H9 (cell line): ENCODE results near the gene ACMSD. TPM values are rescaled to one million over a fixed set of nuclear protein-coding genes. Genes with fewer than 3 reads are reported as not detected.

Experiments
- DNase-seq: peaks from one replicate; pipeline ENCODE4 v3.0.0-alpha.2; 2017
- H2AFZ ChIP-seq: one replicate; pipeline ENCODE4 v1.6.1; 2013; ENCODE audit warnings: mild to moderate bottlenecking, low read length, control low read depth, moderate library complexity
- H2AK5ac ChIP-seq: 2 replicates; pipeline ENCODE4 v1.6.1; 2013; ENCODE audit warnings: low read length, control low read depth, mixed read lengths; ENCODE audit not compliant: insufficient read length
- H2BK120ac ChIP-seq: one replicate; pipeline ENCODE4 v1.6.1; 2013; ENCODE audit warnings: low read depth, mild to moderate bottlenecking, low read length, control low read depth, inconsistent platforms; ENCODE audit not compliant: poor library complexity, severe bottlenecking
- H2BK12ac ChIP-seq: 2 replicates; pipeline ENCODE4 v1.6.1; 2013; ENCODE audit warnings: low read length, control low read depth, mixed read lengths, low read depth; ENCODE audit not compliant: insufficient read length
- H2BK15ac ChIP-seq: 2 replicates; pipeline ENCODE4 v1.6.1; 2013; ENCODE audit warnings: low read depth, low read length, control low read depth
- H2BK20ac ChIP-seq: one replicate; pipeline ENCODE4 v1.6.1; 2013; ENCODE audit warnings: low read depth, mild to moderate bottlenecking, low read length, control low read depth, inconsistent platforms; ENCODE audit not compliant: poor library complexity, severe bottlenecking
- H2BK5ac ChIP-seq: 2 replicates; pipeline ENCODE4 v1.6.1; 2013; ENCODE audit warnings: low read length, control low read depth, mixed read lengths; ENCODE audit not compliant: insufficient read length
- H3K14ac ChIP-seq: 2 replicates; pipeline ENCODE4 v1.6.1; 2013; ENCODE audit warnings: low read length, control low read depth; ENCODE audit not compliant: insufficient read depth
- H3K18ac ChIP-seq: 2 replicates; pipeline ENCODE4 v1.6.1; 2013; ENCODE audit warnings: low read depth, mild to moderate bottlenecking, mixed read lengths, low read length, control low read depth; ENCODE audit not compliant: insufficient read length
- H3K23ac ChIP-seq: 2 replicates; pipeline ENCODE4 v1.6.1; 2013; ENCODE audit warnings: low read length, control low read depth, mixed read lengths, low read depth; ENCODE audit not compliant: insufficient read length
- H3K23me2 ChIP-seq: 2 replicates; pipeline ENCODE4 v1.6.1; 2013; ENCODE audit warnings: low read depth, mild to moderate bottlenecking, mixed read lengths, low read length, control low read depth; ENCODE audit not compliant: insufficient read length, poor library complexity, severe bottlenecking
- H3K27ac ChIP-seq: 2 replicates; pipeline ENCODE4 v1.5.1; 2013; ENCODE audit warnings: low read length, control low read depth, mixed read lengths, low read depth; ENCODE audit not compliant: insufficient read length
- H3K27me3 ChIP-seq: 2 replicates; pipeline ENCODE4 v1.6.1; 2013; ENCODE audit warnings: low read length, control low read depth, inconsistent platforms; ENCODE audit not compliant: insufficient read depth
- H3K4ac ChIP-seq: 2 replicates; pipeline ENCODE4 v1.6.1; 2013; ENCODE audit warnings: low read depth, mild to moderate bottlenecking, control low read depth, inconsistent platforms, low read length, moderate library complexity
- H3K4me1 ChIP-seq: 2 replicates; pipeline ENCODE4 v1.6.1; 2013; ENCODE audit warnings: low read length, control low read depth, inconsistent platforms; ENCODE audit not compliant: insufficient read depth
- H3K4me2 ChIP-seq: 2 replicates; pipeline ENCODE4 v1.6.1; 2013; ENCODE audit warnings: low read length, control low read depth, mixed read lengths; ENCODE audit not compliant: insufficient read length, insufficient read depth
- H3K56ac ChIP-seq: 2 replicates; pipeline ENCODE4 v1.6.1; 2013; ENCODE audit warnings: low read depth, mild to moderate bottlenecking, mixed read lengths, low read length, control low read depth; ENCODE audit not compliant: insufficient read length
- H3K79me1 ChIP-seq: 2 replicates; pipeline ENCODE4 v1.6.1; 2013; ENCODE audit warnings: low read depth, mild to moderate bottlenecking, moderate library complexity, low read length, control low read depth, inconsistent platforms; ENCODE audit not compliant: insufficient read depth, poor library complexity, severe bottlenecking
- H3K79me2 ChIP-seq: 2 replicates; pipeline ENCODE4 v1.6.1; 2013; ENCODE audit warnings: low read length, control low read depth, inconsistent platforms; ENCODE audit not compliant: insufficient read depth
- H3K9ac ChIP-seq: 2 replicates; pipeline ENCODE4 v1.6.1; 2013; ENCODE audit warnings: low read length, control low read depth, mixed read lengths; ENCODE audit not compliant: insufficient read length; ENCODE audit errors: extremely low read depth
- H3K9me3 ChIP-seq: one replicate; pipeline ENCODE4 v1.6.1; 2013; ENCODE audit warnings: low read depth, low read length, inconsistent platforms; ENCODE audit not compliant: control insufficient read depth
- H3T11ph ChIP-seq: one replicate; pipeline ENCODE4 v1.6.1; 2013; ENCODE audit warnings: mild to moderate bottlenecking, low read length, control low read depth, inconsistent platforms
- H4K20me1 ChIP-seq: one replicate; pipeline ENCODE4 v1.6.1; 2013; ENCODE audit not compliant: control insufficient read depth, insufficient read length, insufficient read depth
- H4K5ac ChIP-seq: 2 replicates; pipeline ENCODE4 v1.6.1; 2013; ENCODE audit warnings: low read depth, mild to moderate bottlenecking, mixed read lengths, low read length, control low read depth; ENCODE audit not compliant: insufficient read length
- H4K8ac ChIP-seq: replicated peaks from 2 replicates; pipeline ENCODE4 v1.6.1; 2013; ENCODE audit warnings: low read length, control low read depth, mixed read lengths, low read depth; ENCODE audit not compliant: insufficient read length
- H4K91ac ChIP-seq: 2 replicates; pipeline ENCODE4 v1.6.1; 2013; ENCODE audit warnings: low read depth, mild to moderate bottlenecking, moderate library complexity, mixed read lengths, low read length, control low read depth; ENCODE audit not compliant: insufficient read length
- H3K27ac Mint-ChIP-seq, 3 experiments: 2 replicates in 2 of 3; 3 replicates in 1 of 3; pipeline ENCODE4 v1.8.0; 2020 to 2021; ENCODE audit warnings: mixed read lengths in 3 of 3, mild to moderate bottlenecking in 1 of 3, moderate library complexity in 1 of 3
- H3K27me3 Mint-ChIP-seq: 2 replicates; pipeline ENCODE4 v1.8.0; 2021; ENCODE audit warnings: low read depth, mild to moderate bottlenecking, moderate library complexity, mixed read lengths
- H3K36me3 Mint-ChIP-seq, 3 experiments: 2 replicates in 2 of 3; 3 replicates in 1 of 3; pipeline ENCODE4 v1.8.0; 2020 to 2021; ENCODE audit warnings: low read depth in 3 of 3, mixed read lengths in 3 of 3; ENCODE audit not compliant: insufficient read depth in 1 of 3
- H3K4me1 Mint-ChIP-seq, 2 experiments: 2 replicates each; pipeline ENCODE4 v1.8.0; 2020; ENCODE audit warnings: mixed read lengths in 2 of 2
- H3K4me3 Mint-ChIP-seq, 2 experiments: 2 replicates in 1 of 2; 3 replicates in 1 of 2; pipeline ENCODE4 v1.8.0; 2020 to 2021; ENCODE audit warnings: mild to moderate bottlenecking in 2 of 2, mixed read lengths in 2 of 2, moderate library complexity in 1 of 2
- H3K9me3 Mint-ChIP-seq, 2 experiments: 2 replicates in 1 of 2; 3 replicates in 1 of 2; pipeline ENCODE4 v1.8.0; 2020; ENCODE audit warnings: mild to moderate bottlenecking in 2 of 2, mixed read lengths in 2 of 2, moderate library complexity in 1 of 2
- CTCF ChIP-seq: fragments of 200-600 bp; sonication (generic); conservative IDR thresholded peaks from 3 replicates; pipeline ENCODE4 v1.8.0; 2021; ENCODE audit warnings: antibody characterized with exemption, mild to moderate bottlenecking
- WGBS: extraction: QIAGEN DNeasy Blood & Tissue Kit; methylation state at CpG from one replicate; pipeline ENCODE4 v1.1.7; 2013; ENCODE audit warnings: missing lambda C conversion rate, low lambda C conversion rate, mixed read lengths; ENCODE audit not compliant: insufficient read length; ENCODE audit errors: extremely low coverage; 5-methylcytosine and 5-hydroxymethylcytosine counted together
- total RNA-seq: library from RNA; stranded (reverse); gene quantifications from 2 replicates; pipeline ENCODE4 v1.2.1, GENCODE V29; 2021

ACMSD gene
- total RNA-seq, 1 experiment from 2014 or later = not detected

GRCh38 chr2:134835471-134835870 lies 2.9 kb upstream of the ACMSD start:
- Histone ChIP-seq H3K79me2 (no peaks in the 10 kb centered on the region), H2AFZ (no peak overlapping the region), H3K9me3 (no peaks in the 10 kb centered on the region), H2BK120ac (no peak overlapping the region), H4K5ac (no peak overlapping the region), H3K9ac (no peak overlapping the region), H4K20me1 (no peaks in the 10 kb centered on the region), H2BK15ac (no peak overlapping the region), H3K14ac (no peak overlapping the region), H4K8ac (no peak overlapping the region), H3T11ph (no peak overlapping the region), H2BK12ac (no peak overlapping the region), H2AK5ac (no peak overlapping the region), H3K4me1 (no peaks in the 10 kb centered on the region), H2BK20ac (no peak overlapping the region), H4K91ac (no peak overlapping the region), H2BK5ac (no peak overlapping the region), H3K79me1 (no peaks in the 10 kb centered on the region), H3K27ac (no peak overlapping the region), H3K4me2 (no peak overlapping the region), H3K23ac (no peak overlapping the region), H3K18ac (no peak overlapping the region), H3K4ac (no peak overlapping the region), H3K27me3 (no peaks in the 10 kb centered on the region), H3K56ac (no peak overlapping the region), H3K23me2 (no peaks in the 10 kb centered on the region)
- H3K36me3 Mint-ChIP-seq = peaks cover 2 to 9% (median 8%) of the 10 kb centered on the region in 3 experiments; a peak in 6 of 7 replicates
- H3K4me1 Mint-ChIP-seq = peaks cover 0 to 5% of the 10 kb centered on the region in 2 experiments; a peak in 1 of 4 replicates
- no peak for DNase-seq
- TF ChIP-seq CTCF = no peak
- no peak overlapping the region for H3K4me3 Mint-ChIP-seq
- H3K27ac Mint-ChIP-seq = no peak overlapping the region
- H3K9me3 Mint-ChIP-seq = peaks cover 15 to 25% of the 10 kb centered on the region in 2 experiments
- no CpG with 5 or more reads among the region's 1 CpG for WGBS
- peaks cover 2% of the 10 kb centered on the region; the same call in 1 of the 2 replicates for H3K27me3 Mint-ChIP-seq
